Ascending aorta (tissue), 2 donors: ENCODE measurements around the gene CIDEB. TPM values are rescaled to one million over a fixed set of nuclear protein-coding genes. Genes with fewer than 3 reads are reported as not detected.

Experiments
- DNase-seq, 2 donors: peaks; one replicate each; pipeline ENCODE4 v3.0.0-alpha.2; 2019; ENCODE audit warnings: low spot score in 2 of 2
- H3K27ac ChIP-seq, 2 donors: fragments of 200-600 bp; sonication (generic); one replicate each; pipeline ENCODE4 v1.5.1; 2016 to 2017; ENCODE audit warnings: mild to moderate bottlenecking in 1 of 2
- H3K27me3 ChIP-seq: fragments of 200-600 bp; sonication (generic); one replicate; pipeline ENCODE4 v1.5.1; 2017
- H3K36me3 ChIP-seq, 2 donors: fragments of 200-600 bp; sonication (generic); one replicate each; pipeline ENCODE4 v1.5.1; 2016
- H3K4me1 ChIP-seq, 2 donors: fragments of 200-600 bp; sonication (generic); one replicate each; pipeline ENCODE4 v1.5.1; 2016 to 2017; ENCODE audit warnings: mild to moderate bottlenecking in 1 of 2
- H3K4me3 ChIP-seq, 2 donors: fragments of 200-600 bp; sonication (generic); one replicate each; pipeline ENCODE4 v1.5.1; 2016 to 2017; ENCODE audit warnings: mild to moderate bottlenecking in 1 of 2
- H3K9me3 ChIP-seq, 2 donors: fragments of 200-600 bp; sonication (generic); one replicate each; pipeline ENCODE4 v1.5.1; 2016
- intact Hi-C: fragments of 100-400 bp; cut with DNase I; formaldehyde crosslinking; loops from one replicate; pipeline ENCODE4 v1.15.1; 2023
- total RNA-seq: library from RNA; depleted of rRNA; stranded (reverse); fragments of >200 nt; gene quantifications from one replicate; pipeline ENCODE4 v1.1.0, GENCODE V29; 2016
- TF ChIP-seq, protein P1 (sequence below), 3 experiments: fragments of 200-600 bp in 2 of 3; fragments of 450-650 bp in 1 of 3; sonication (generic) in 2 of 3; IDR thresholded peaks; one replicate each; pipeline ENCODE4 v1.5.1; 2016 to 2019; ENCODE audit warnings: antibody characterized with exemption in 3 of 3, mild to moderate bottlenecking in 1 of 3, moderate library complexity in 1 of 3

The CIDEB gene
- total RNA-seq, 1 donor from 2014 or later, result 72.8 TPM

DNA sequence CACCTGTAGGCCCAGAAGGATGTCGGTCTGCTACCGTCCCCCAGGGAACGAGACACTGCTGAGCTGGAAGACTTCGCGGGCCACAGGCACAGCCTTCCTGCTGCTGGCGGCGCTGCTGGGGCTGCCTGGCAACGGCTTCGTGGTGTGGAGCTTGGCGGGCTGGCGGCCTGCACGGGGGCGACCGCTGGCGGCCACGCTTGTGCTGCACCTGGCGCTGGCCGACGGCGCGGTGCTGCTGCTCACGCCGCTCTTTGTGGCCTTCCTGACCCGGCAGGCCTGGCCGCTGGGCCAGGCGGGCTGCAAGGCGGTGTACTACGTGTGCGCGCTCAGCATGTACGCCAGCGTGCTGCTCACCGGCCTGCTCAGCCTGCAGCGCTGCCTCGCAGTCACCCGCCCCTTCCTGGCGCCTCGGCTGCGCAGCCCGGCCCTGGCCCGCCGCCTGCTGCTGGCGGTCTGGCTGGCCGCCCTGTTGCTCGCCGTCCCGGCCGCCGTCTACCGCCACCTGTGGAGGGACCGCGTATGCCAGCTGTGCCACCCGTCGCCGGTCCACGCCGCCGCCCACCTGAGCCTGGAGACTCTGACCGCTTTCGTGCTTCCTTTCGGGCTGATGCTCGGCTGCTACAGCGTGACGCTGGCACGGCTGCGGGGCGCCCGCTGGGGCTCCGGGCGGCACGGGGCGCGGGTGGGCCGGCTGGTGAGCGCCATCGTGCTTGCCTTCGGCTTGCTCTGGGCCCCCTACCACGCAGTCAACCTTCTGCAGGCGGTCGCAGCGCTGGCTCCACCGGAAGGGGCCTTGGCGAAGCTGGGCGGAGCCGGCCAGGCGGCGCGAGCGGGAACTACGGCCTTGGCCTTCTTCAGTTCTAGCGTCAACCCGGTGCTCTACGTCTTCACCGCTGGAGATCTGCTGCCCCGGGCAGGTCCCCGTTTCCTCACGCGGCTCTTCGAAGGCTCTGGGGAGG is 3.1 kb upstream of the CIDEB start, which contains the start of gene LTB4R:
TSS of gene LTB4R (plus strand) at position 857 of the 959 bp plus-strand sequence. CDS start 4,150 bp downstream, outside the sequence.
- Histone ChIP-seq H3K27ac (peak within 1 kb of the TSS; percentile 65 to 68), H3K9me3 (no peaks in the 10 kb centered on the region), H3K4me1 (peaks cover 8 to 14% of the 10 kb centered on the region in 2 donors), H3K27me3 (no peaks in the 10 kb centered on the region), H3K4me3 (peak within 1 kb of the TSS; percentile 61 to 68), H3K36me3 (peaks cover 10 to 12% of the 10 kb centered on the region in 2 donors)
- TF ChIP-seq, protein P1, sequence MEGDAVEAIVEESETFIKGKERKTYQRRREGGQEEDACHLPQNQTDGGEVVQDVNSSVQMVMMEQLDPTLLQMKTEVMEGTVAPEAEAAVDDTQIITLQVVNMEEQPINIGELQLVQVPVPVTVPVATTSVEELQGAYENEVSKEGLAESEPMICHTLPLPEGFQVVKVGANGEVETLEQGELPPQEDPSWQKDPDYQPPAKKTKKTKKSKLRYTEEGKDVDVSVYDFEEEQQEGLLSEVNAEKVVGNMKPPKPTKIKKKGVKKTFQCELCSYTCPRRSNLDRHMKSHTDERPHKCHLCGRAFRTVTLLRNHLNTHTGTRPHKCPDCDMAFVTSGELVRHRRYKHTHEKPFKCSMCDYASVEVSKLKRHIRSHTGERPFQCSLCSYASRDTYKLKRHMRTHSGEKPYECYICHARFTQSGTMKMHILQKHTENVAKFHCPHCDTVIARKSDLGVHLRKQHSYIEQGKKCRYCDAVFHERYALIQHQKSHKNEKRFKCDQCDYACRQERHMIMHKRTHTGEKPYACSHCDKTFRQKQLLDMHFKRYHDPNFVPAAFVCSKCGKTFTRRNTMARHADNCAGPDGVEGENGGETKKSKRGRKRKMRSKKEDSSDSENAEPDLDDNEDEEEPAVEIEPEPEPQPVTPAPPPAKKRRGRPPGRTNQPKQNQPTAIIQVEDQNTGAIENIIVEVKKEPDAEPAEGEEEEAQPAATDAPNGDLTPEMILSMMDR (IDR thresholded peaks at IDR 0.05), result peak in 2 of 3 experiments; percentile 21 to 52
- intact Hi-C loops, result loop anchor here (1.0 kb wide), 1 partner anchor 11 kb away; no protein-coding TSS in a partner anchor
- peak in 1 of 2 donors; percentile 81 for DNase-seq

DNA sequence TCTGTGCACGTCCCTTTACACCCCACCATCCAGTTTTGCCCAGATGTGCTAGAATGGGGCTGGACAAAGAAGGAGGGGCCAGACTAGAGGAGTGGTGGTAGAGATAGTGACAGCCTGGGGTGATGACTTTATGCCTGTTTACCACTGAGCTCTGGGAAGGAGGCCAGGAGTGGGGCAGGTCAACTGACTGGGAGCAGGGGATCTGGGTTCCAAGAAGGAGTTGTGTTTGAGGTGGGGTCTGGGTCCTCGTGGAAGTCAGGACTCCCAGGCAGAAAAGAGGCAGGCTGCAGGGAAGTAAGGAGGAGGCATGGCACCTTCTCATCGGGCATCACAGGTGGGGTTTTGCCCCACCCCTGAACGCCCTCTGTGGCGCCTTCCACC is 2.5 kb upstream of the CIDEB start:
- intact Hi-C loops, result no loop called here
- TF ChIP-seq, protein P1 (IDR thresholded peaks at IDR 0.05), result no peak
- no peak for DNase-seq
- peaks cover 16 to 19% of the 10 kb centered on the region in 2 donors for H3K36me3 ChIP-seq
- H3K27me3 ChIP-seq, result no peaks in the 10 kb centered on the region
- peaks cover 8 to 14% of the 10 kb centered on the region in 2 donors for H3K4me1 ChIP-seq
- peak overlapping the region; percentile 61 to 68 for H3K4me3 ChIP-seq
- H3K27ac ChIP-seq, result peak overlapping the region; percentile 65 to 68
- H3K9me3 ChIP-seq, result no peaks in the 10 kb centered on the region

- H3K4me1 ChIP-seq, result peaks cover 8 to 14% of the 10 kb centered on the region in 2 donors
- intact Hi-C loops, result loop anchor here (2.0 kb wide), 1 partner anchor 67 kb away; the partner anchor contains the start of gene TINF2
- H3K9me3 ChIP-seq, result no peaks in the 10 kb centered on the region
- TF ChIP-seq, protein P1 (IDR thresholded peaks at IDR 0.05), result no peak
- H3K4me3 ChIP-seq, result peak within 1 kb of the TSS; percentile 61 to 68
- no peak for DNase-seq
- peak within 1 kb of the TSS; percentile 65 to 68 for H3K27ac ChIP-seq
- peaks cover 22 to 24% of the 10 kb centered on the region in 2 donors for H3K36me3 ChIP-seq
- H3K27me3 ChIP-seq, result no peaks in the 10 kb centered on the region
Observed at GRCh38 chr14:24309538-24310264, 1.9 kb upstream of the CIDEB start, which contains the start of gene LTB4R2. LTB4R2 (plus strand) TSS chr14:24310140; CDS start chr14:24310665, 525 bp downstream.

GRCh38 chr14:24308342-24309124 is 756 bp upstream of the CIDEB start:
- intact Hi-C loops, result loop anchor here (2.0 kb wide), 1 partner anchor 66 kb away; the partner anchor contains the start of gene TINF2
- no peak overlapping the region for H3K27ac ChIP-seq
- H3K36me3 ChIP-seq, result peaks cover 33 to 36% of the 10 kb centered on the region in 2 donors
- TF ChIP-seq, protein P1 (IDR thresholded peaks at IDR 0.05), result peak in 2 of 3 experiments; percentile 3 to 5
- no peak for DNase-seq
- H3K4me3 ChIP-seq, result no peak overlapping the region
- H3K4me1 ChIP-seq, result peaks cover 8 to 14% of the 10 kb centered on the region in 2 donors
- no peaks in the 10 kb centered on the region for H3K9me3 ChIP-seq
- no peaks in the 10 kb centered on the region for H3K27me3 ChIP-seq
